MCF 10A (cell line): ENCODE data around the gene DHX35. TPM values are rescaled to one million over a fixed set of nuclear protein-coding genes. Genes with fewer than 3 reads are reported as not detected.

Source experiments
- BruUV-seq: library from RNA; stranded (reverse); fragments of 400-500 nt; replicated peaks from 2 replicates; lab custom pipeline; 2021; lab: Mats Ljungman, UMichigan
- CTCF ChIA-PET: fragments of 300-600 bp; sonication (Branson Sonifier 250); formaldehyde crosslinking; extraction: SDS; loops from one replicate; lab custom pipeline; 2021; ENCODE audit warnings: antibody characterized with exemption, inconsistent platforms; lab: Yijun Ruan, JAX
- POLR2A ChIA-PET: fragments of 300-600, 350-650 bp; sonication (Branson Sonifier 250); formaldehyde crosslinking; extraction: SDS; loops from one replicate; lab custom pipeline; 2020; ENCODE audit warnings: antibody characterized with exemption, inconsistent platforms; lab: Yijun Ruan, JAX
- DNase-seq: peaks from one replicate; pipeline ENCODE4 v3.0.0-alpha.2; 2018; ENCODE audit not compliant: unreplicated experiment
- H3K27ac Mint-ChIP-seq: one replicate; pipeline ENCODE4 v1.8.0; 2022; ENCODE audit warnings: mild to moderate bottlenecking, low read depth, mixed read lengths; ENCODE audit not compliant: unreplicated experiment
- H3K27me3 Mint-ChIP-seq: one replicate; pipeline ENCODE4 v1.8.0; 2022; ENCODE audit warnings: mixed read lengths; ENCODE audit not compliant: insufficient read depth, unreplicated experiment
- H3K36me3 Mint-ChIP-seq: one replicate; pipeline ENCODE4 v1.8.0; 2022; ENCODE audit warnings: mild to moderate bottlenecking, moderate library complexity, mixed read lengths; ENCODE audit not compliant: insufficient read depth, unreplicated experiment
- H3K4me1 Mint-ChIP-seq: one replicate; pipeline ENCODE4 v1.8.0; 2022; ENCODE audit warnings: mixed read lengths; ENCODE audit not compliant: insufficient read depth, unreplicated experiment
- H3K4me3 Mint-ChIP-seq: one replicate; pipeline ENCODE4 v1.8.0; 2022; ENCODE audit warnings: mild to moderate bottlenecking, moderate library complexity, mixed read lengths; ENCODE audit not compliant: unreplicated experiment
- H3K9me3 Mint-ChIP-seq: one replicate; pipeline ENCODE4 v1.8.0; 2022; ENCODE audit warnings: mixed read lengths; ENCODE audit not compliant: unreplicated experiment
- CTCF ChIP-seq: fragments of 200-600 bp; IDR thresholded peaks from one replicate; pipeline ENCODE4 v1.8.0; 2022; ENCODE audit warnings: antibody characterized with exemption, mild to moderate bottlenecking; ENCODE audit not compliant: unreplicated experiment
- intact Hi-C: fragments of 100-400 bp; cut with micrococcal nuclease; formaldehyde crosslinking; loops from 2 replicates; pipeline ENCODE4 v1.14.1; 2022
- total RNA-seq: library from RNA; stranded (reverse); gene quantifications from 2 replicates; pipeline ENCODE4 v1.2.3, GENCODE V29; 2022

Gene DHX35
- total RNA-seq, 1 experiment from 2014 or later = 7.8 TPM

GRCh38 chr20:38968090-38968489 is 5.9 kb downstream of the DHX35 start:
- ChIA-PET CTCF (interaction anchor here (0.7 to 7.8 kb wide), 5 partner anchors 12 to 113 kb away, joined by 3 to 83 read pairs (median 6); no protein-coding TSS in a partner anchor), POLR2A (interaction anchor here (0.6 to 1.5 kb wide), 2 partner anchors 10 to 18 kb away, joined by 3 read pairs; no protein-coding TSS in a partner anchor)
- intact Hi-C loops = no loop called here

GRCh38 chr20:38969708-38970107 is 7.6 kb downstream of the DHX35 start:
- no peak for TF ChIP-seq CTCF
- Mint-ChIP-seq H3K36me3 (peaks cover 39% of the 10 kb centered on the region), H3K27me3 (no peaks in the 10 kb centered on the region), H3K27ac (no peak overlapping the region), H3K9me3 (no peaks in the 10 kb centered on the region), H3K4me1 (peaks cover 12% of the 10 kb centered on the region), H3K4me3 (no peak overlapping the region)
- no TSS peak for BruUV-seq
- DNase-seq = no peak
- ChIA-PET POLR2A (no interaction called here), CTCF (interaction anchor here (2.1 kb wide), 1 partner anchor 10 kb away, joined by 6 read pairs; no protein-coding TSS in a partner anchor)
- intact Hi-C loops = no loop called here

More at GRCh38 chr20:38968090-38968489, 5.9 kb downstream of the DHX35 start:
- H3K27ac Mint-ChIP-seq = no peak overlapping the region
- H3K9me3 Mint-ChIP-seq = no peaks in the 10 kb centered on the region
- peaks cover 32% of the 10 kb centered on the region for H3K36me3 Mint-ChIP-seq
- BruUV-seq = no TSS peak
- peaks cover 6% of the 10 kb centered on the region for H3K4me1 Mint-ChIP-seq
- H3K27me3 Mint-ChIP-seq = no peaks in the 10 kb centered on the region
- no peak overlapping the region for H3K4me3 Mint-ChIP-seq
- DNase-seq = no peak
- no peak for TF ChIP-seq CTCF

- intact Hi-C loops = no loop called here
- CTCF ChIA-PET = interaction anchor here (0.6 kb wide), 2 partner anchors 734 to 742 kb away, joined by 3 read pairs; no protein-coding TSS in a partner anchor
- H3K27me3 Mint-ChIP-seq = no peaks in the 10 kb centered on the region
- TF ChIP-seq CTCF = no peak
- no peak for DNase-seq
- peaks cover 39% of the 10 kb centered on the region for H3K36me3 Mint-ChIP-seq
- BruUV-seq = no TSS peak
- H3K27ac Mint-ChIP-seq = peak overlapping the region; percentile 8
- POLR2A ChIA-PET = interaction anchor here (0.6 kb wide), 1 partner anchor 8 kb away, joined by 3 read pairs; the partner anchor contains the start of gene DHX35
- H3K9me3 Mint-ChIP-seq = no peaks in the 10 kb centered on the region
- peaks cover 12% of the 10 kb centered on the region for H3K4me1 Mint-ChIP-seq
- H3K4me3 Mint-ChIP-seq = no peak overlapping the region
Observed at GRCh38 chr20:38970302-38970701, 8.2 kb downstream of the DHX35 start.

DNA sequence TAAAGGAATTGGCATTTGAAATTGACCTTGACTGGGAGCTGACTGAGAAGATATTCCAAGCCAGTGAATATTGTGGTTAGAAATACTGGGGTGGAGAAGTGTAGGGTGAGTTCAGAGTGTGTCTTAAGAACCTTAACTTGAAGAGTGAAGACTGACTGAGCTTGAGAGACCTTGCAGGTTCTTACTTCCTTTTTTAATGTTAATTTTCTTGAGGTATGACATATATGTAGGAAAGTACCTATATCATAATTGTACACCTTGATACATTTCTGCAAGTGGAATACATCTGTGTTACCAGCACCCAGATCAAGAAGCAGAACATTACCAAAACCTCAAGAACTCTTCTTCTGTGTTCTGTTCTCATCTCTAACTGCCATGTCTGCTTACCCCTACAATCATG is 11.0 kb downstream of the DHX35 start:
- Mint-ChIP-seq H3K9me3 (no peaks in the 10 kb centered on the region), H3K4me1 (peaks cover 12% of the 10 kb centered on the region), H3K36me3 (peaks cover 35% of the 10 kb centered on the region), H3K4me3 (no peak overlapping the region), H3K27ac (no peak overlapping the region), H3K27me3 (no peaks in the 10 kb centered on the region)
- DNase-seq = no peak
- no TSS peak for BruUV-seq
- no peak for TF ChIP-seq CTCF
- intact Hi-C loops = no loop called here
- POLR2A ChIA-PET = interaction anchor here (0.6 to 3.2 kb wide), 4 partner anchors 9 to 648 kb away, joined by 3 to 21 read pairs (median 3); partner anchors contain the start of gene DHX35
- CTCF ChIA-PET = interaction anchor here (0.5 to 2.4 kb wide), 4 partner anchors 11 to 318 kb away, joined by 3 to 16 read pairs (median 8); partner anchors contain the start of gene DHX35
